ENCODE results near the gene SEMA3B. TPM values are rescaled to one million over a fixed set of nuclear protein-coding genes. Genes with fewer than 3 reads are reported as not detected.
"Not testable (repeated sequence)": the region's sequence is repeated elsewhere in the genome, so short reads cannot be mapped to it uniquely, and the experiment has no call there.

Gene SEMA3B
- total and polyA plus RNA-seq, 7 experiments from 2014 or later, result 0.73 to 3.7 (median 1.4) TPM; not detected in 2

- Histone ChIP-seq H3K36me3 (ENCODE audit: control insufficient read depth in 2 of 3, insufficient read depth in 3 of 3, low read length in 3 of 3) (peaks cover 0 to 7% (median 0%) of the 10 kb centered on the region in 3 experiments), H3K27ac (ENCODE audit: low read depth, low read length) (peak overlapping the region; percentile 86), H3K4me1 (ENCODE audit: control insufficient read depth in 2 of 2, insufficient read depth in 2 of 2, low read length in 2 of 2) (peaks cover 19 to 20% of the 10 kb centered on the region in 2 donors), H3K27me3 (ENCODE audit: control insufficient read depth in 2 of 2, insufficient read depth in 2 of 2, low read length in 2 of 2) (no peaks in the 10 kb centered on the region), H3K4me3 (ENCODE audit: low read length) (no peak overlapping the region), H3K9me3 (ENCODE audit: control insufficient read depth in 2 of 3, low read length in 3 of 3) (no peaks in the 10 kb centered on the region)
- Mint-ChIP-seq H3K27ac (peak overlapping the region in 8 of 9 donors; percentile 32 to 100 (median 97)), H3K9me3 (no peaks in the 10 kb centered on the region), H3K4me3 (peak overlapping the region; percentile 38 to 99 (median 92)), H3K36me3 (peaks cover 0 to 1% (median 0%) of the 10 kb centered on the region in 5 donors), H3K4me1 (peaks cover 12 to 36% (median 22%) of the 10 kb centered on the region in 7 donors), H3K27me3 (no peaks in the 10 kb centered on the region)
- DNase-seq (no peak), ATAC-seq (no peak)
- ChIA-PET CTCF (no interaction called here), POLR2A (interaction anchor here (3.9 to 4.8 kb wide), 2 partner anchors 26 to 36 kb away, joined by 31 to 41 read pairs; partner anchors contain the start of gene TUSC2)
- intact Hi-C loops (cut with micrococcal nuclease), result no loop called here
Observed at GRCh38 chr3:50300681-50301254, 31.8 kb downstream of the SEMA3B start.

GRCh38 chr3:50302095-50303012 is 33.4 kb downstream of the SEMA3B start:
- no peak overlapping the region for H3K27ac ChIP-seq (ENCODE audit: low read depth, low read length)
- ATAC-seq, result no peak

DNA sequence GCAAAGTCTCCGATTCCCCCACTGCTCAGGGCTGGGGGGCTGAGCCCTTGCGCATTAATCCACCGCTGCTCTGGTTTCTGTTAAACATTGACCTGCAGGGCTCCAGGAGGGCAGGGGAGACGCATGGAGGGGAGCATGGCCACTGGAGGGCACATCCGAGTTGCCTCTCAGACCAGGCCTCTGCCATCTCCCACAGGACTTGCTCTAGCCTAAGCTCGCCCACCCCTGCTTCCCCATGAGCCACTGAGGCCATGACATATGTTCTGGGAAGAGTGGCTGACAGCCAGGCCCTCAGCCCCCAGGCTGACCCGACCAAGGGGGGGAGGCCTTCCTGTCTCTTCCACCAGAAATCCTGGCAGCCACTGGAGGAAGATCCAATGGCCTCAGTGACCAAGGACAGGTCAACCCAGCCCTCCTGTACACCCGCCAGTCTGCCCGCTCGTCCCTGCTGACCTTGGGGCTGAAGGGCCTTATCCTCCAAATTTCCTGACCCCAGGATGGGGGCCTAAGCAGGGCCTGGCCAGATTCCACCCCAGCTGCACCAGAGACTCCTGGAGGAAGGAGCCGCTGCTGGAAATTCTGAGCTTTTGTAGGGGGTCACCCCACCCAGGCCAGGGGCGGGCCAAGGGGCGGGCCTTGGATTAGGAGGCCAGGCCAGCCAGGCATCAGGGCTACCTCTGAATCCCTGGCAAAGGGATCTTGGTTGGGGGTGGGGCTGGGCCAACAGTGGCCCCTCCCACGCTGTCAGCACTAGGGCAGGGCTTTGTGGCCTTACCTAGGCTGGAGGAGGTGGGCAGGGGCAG is 34.3 kb downstream of the SEMA3B start, which contains the start of gene HYAL1:
HYAL1 (minus strand) TSS at position 562 of the 803 bp plus-strand sequence. CDS start 618 bp downstream, outside the sequence.
- Mint-ChIP-seq H3K27ac (peak within 1 kb of the TSS in 2 of 9 donors; percentile 51 to 83), H3K4me3 (no peak within 1 kb of the TSS), H3K27me3 (no peaks in the 10 kb centered on the region), H3K4me1 (peaks cover 10 to 22% (median 17%) of the 10 kb centered on the region in 7 donors), H3K36me3 (peaks cover 0 to 2% (median 0%) of the 10 kb centered on the region in 5 donors), H3K9me3 (peaks cover 0 to 3% (median 0%) of the 10 kb centered on the region in 11 donors)
- intact Hi-C loops (cut with micrococcal nuclease), result no loop called here
- Histone ChIP-seq H3K4me3 (ENCODE audit: low read length) (no peak within 1 kb of the TSS), H3K9me3 (ENCODE audit: control insufficient read depth in 2 of 3, low read length in 3 of 3) (no peaks in the 10 kb centered on the region), H3K27me3 (ENCODE audit: control insufficient read depth in 2 of 2, insufficient read depth in 2 of 2, low read length in 2 of 2) (no peaks in the 10 kb centered on the region), H3K4me1 (ENCODE audit: control insufficient read depth in 2 of 2, insufficient read depth in 2 of 2, low read length in 2 of 2) (peaks cover 13 to 16% of the 10 kb centered on the region in 2 donors), H3K27ac (ENCODE audit: low read depth, low read length) (no peak within 1 kb of the TSS), H3K36me3 (ENCODE audit: control insufficient read depth in 2 of 3, insufficient read depth in 3 of 3, low read length in 3 of 3) (no peaks in the 10 kb centered on the region)
- no peak for ATAC-seq
- no peak for DNase-seq
- CTCF ChIA-PET, result no interaction called here
- POLR2A ChIA-PET, result interaction anchor here (1.0 to 1.2 kb wide), 2 partner anchors 10 to 34 kb away, joined by 3 read pairs; no protein-coding TSS in a partner anchor

More at GRCh38 chr3:50302095-50303012, 33.4 kb downstream of the SEMA3B start:
- Mint-ChIP-seq H3K9me3 (peaks cover 0 to 3% (median 0%) of the 10 kb centered on the region in 11 donors), H3K36me3 (no peaks in the 10 kb centered on the region), H3K27ac (peak overlapping the region in 3 of 9 donors; percentile 4 to 36 (median 9)), H3K4me1 (peaks cover 12 to 31% (median 21%) of the 10 kb centered on the region in 7 donors), H3K27me3 (no peaks in the 10 kb centered on the region), H3K4me3 (peak overlapping the region in 1 of 10 donors; percentile 12)
- intact Hi-C loops (cut with micrococcal nuclease), result no loop called here
- Histone ChIP-seq H3K4me3 (ENCODE audit: low read length) (no peak overlapping the region), H3K27me3 (ENCODE audit: control insufficient read depth in 2 of 2, insufficient read depth in 2 of 2, low read length in 2 of 2) (no peaks in the 10 kb centered on the region), H3K4me1 (ENCODE audit: control insufficient read depth in 2 of 2, insufficient read depth in 2 of 2, low read length in 2 of 2) (peaks cover 19 to 20% of the 10 kb centered on the region in 2 donors), H3K9me3 (ENCODE audit: control insufficient read depth in 2 of 3, low read length in 3 of 3) (no peaks in the 10 kb centered on the region), H3K36me3 (ENCODE audit: control insufficient read depth in 2 of 3, insufficient read depth in 3 of 3, low read length in 3 of 3) (peaks cover 0 to 2% (median 0%) of the 10 kb centered on the region in 3 experiments)
- ChIA-PET CTCF (interaction anchor here (0.6 kb wide), 1 partner anchor 31 kb away, joined by 3 read pairs; no protein-coding TSS in a partner anchor), POLR2A (interaction anchor here (0.6 to 4.8 kb wide), 4 partner anchors 10 to 112 kb away, joined by 3 to 41 read pairs (median 3); no protein-coding TSS in a partner anchor)
- no peak for DNase-seq

DNA sequence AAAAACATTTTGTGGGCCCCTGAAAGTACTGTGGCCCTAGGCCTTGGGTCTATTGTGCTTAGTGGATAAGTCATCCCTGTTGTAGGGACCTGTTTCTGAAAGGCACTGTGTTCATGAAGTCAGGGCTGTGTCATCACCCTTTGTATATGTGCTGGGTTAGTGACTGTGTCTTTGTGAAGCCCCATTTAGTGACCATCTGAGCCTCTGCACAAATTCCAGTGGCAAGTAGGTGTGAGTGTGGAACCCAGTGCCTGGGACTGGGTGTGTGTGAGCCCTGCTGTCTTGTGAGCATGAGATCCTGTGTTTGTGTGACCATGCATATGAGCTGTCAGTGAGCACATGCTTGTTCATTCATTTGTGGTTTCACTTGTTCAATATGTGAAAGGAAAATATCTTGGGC is 35.7 kb downstream of the SEMA3B start:
- Histone ChIP-seq H3K4me1 (ENCODE audit: control insufficient read depth in 2 of 2, insufficient read depth in 2 of 2, low read length in 2 of 2) (peaks cover 9% of the 10 kb centered on the region in 2 donors), H3K4me3 (ENCODE audit: low read length) (no peak overlapping the region), H3K36me3 (ENCODE audit: control insufficient read depth in 2 of 3, insufficient read depth in 3 of 3, low read length in 3 of 3) (no peaks in the 10 kb centered on the region), H3K27ac (ENCODE audit: low read depth, low read length) (no peak overlapping the region), H3K27me3 (ENCODE audit: control insufficient read depth in 2 of 2, insufficient read depth in 2 of 2, low read length in 2 of 2) (no peaks in the 10 kb centered on the region), H3K9me3 (ENCODE audit: control insufficient read depth in 2 of 3, low read length in 3 of 3) (no peaks in the 10 kb centered on the region)
- intact Hi-C loops (cut with micrococcal nuclease), result no loop called here
- H3K4me3 Mint-ChIP-seq, result no peak overlapping the region
- no peak overlapping the region for H3K27ac Mint-ChIP-seq
- POLR2A ChIA-PET, result interaction anchor here (0.6 to 1.2 kb wide), 2 partner anchors 33 to 1744 kb away, joined by 3 to 4 read pairs; no protein-coding TSS in a partner anchor
- H3K36me3 Mint-ChIP-seq, result peaks cover 0 to 4% (median 0%) of the 10 kb centered on the region in 5 donors
- H3K4me1 Mint-ChIP-seq, result peaks cover 7 to 16% (median 10%) of the 10 kb centered on the region in 7 donors
- CTCF ChIA-PET, result interaction anchor here (0.8 kb wide), 1 partner anchor 17 kb away, joined by 3 read pairs; no protein-coding TSS in a partner anchor
- H3K27me3 Mint-ChIP-seq, result no peaks in the 10 kb centered on the region
- H3K9me3 Mint-ChIP-seq, result peaks cover 0 to 3% (median 0%) of the 10 kb centered on the region in 11 donors
- ATAC-seq (no peak), DNase-seq (no peak)

GRCh38 chr3:50312041-50312440 is 43.1 kb downstream of the SEMA3B start:
- H3K9me3 Mint-ChIP-seq; POLR2A ChIA-PET; intact Hi-C loops (cut with micrococcal nuclease); H3K27ac ChIP-seq (ENCODE audit: low read depth, low read length); H3K4me3 ChIP-seq (ENCODE audit: low read length); ATAC-seq; CTCF ChIA-PET; H3K4me3 Mint-ChIP-seq; H3K9me3 ChIP-seq (ENCODE audit: control insufficient read depth in 2 of 3, low read length in 3 of 3); DNase-seq; H3K27me3 Mint-ChIP-seq; H3K27me3 ChIP-seq (ENCODE audit: control insufficient read depth in 2 of 2, insufficient read depth in 2 of 2, low read length in 2 of 2); H3K36me3 ChIP-seq (ENCODE audit: control insufficient read depth in 2 of 3, insufficient read depth in 3 of 3, low read length in 3 of 3); H3K4me1 ChIP-seq (ENCODE audit: control insufficient read depth in 2 of 2, insufficient read depth in 2 of 2, low read length in 2 of 2); H3K27ac Mint-ChIP-seq: not testable (repeated sequence)
- Mint-ChIP-seq H3K4me1 (peaks cover 8 to 13% (median 9%) of the 10 kb centered on the region in 7 donors), H3K36me3 (peaks cover 0 to 11% (median 4%) of the 10 kb centered on the region in 5 donors)

DNA sequence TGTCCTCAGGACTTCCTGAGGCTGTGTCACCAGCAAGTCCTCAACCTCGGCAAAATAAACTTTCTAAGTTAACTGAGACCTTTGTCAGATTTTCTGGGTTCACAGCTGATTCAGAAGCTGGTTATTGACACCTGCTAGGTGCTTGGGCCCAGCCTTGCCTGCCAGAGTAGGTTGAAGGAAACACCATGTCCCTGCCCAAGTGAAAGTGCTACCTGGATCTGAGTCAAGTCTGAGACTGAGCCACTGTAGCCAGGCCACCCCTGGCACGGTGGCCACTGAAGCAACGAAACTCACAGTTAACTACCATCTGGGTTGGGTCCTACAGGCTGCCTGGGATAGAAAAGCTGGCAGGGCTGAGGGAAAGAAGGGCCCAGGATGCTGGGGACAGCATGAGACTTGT is 45.4 kb downstream of the SEMA3B start:
- Histone ChIP-seq H3K4me3 (ENCODE audit: low read length) (no peak overlapping the region), H3K4me1 (ENCODE audit: control insufficient read depth in 2 of 2, insufficient read depth in 2 of 2, low read length in 2 of 2) (peaks cover 8 to 15% of the 10 kb centered on the region in 2 donors), H3K36me3 (ENCODE audit: control insufficient read depth in 2 of 3, insufficient read depth in 3 of 3, low read length in 3 of 3) (no peaks in the 10 kb centered on the region), H3K27me3 (ENCODE audit: control insufficient read depth in 2 of 2, insufficient read depth in 2 of 2, low read length in 2 of 2) (no peaks in the 10 kb centered on the region), H3K27ac (ENCODE audit: low read depth, low read length) (no peak overlapping the region), H3K9me3 (ENCODE audit: control insufficient read depth in 2 of 3, low read length in 3 of 3) (no peaks in the 10 kb centered on the region)
- no peaks in the 10 kb centered on the region for H3K27me3 Mint-ChIP-seq
- CTCF ChIA-PET, result no interaction called here
- H3K4me1 Mint-ChIP-seq, result peaks cover 9 to 25% (median 19%) of the 10 kb centered on the region in 7 donors
- intact Hi-C loops (cut with micrococcal nuclease), result no loop called here
- no peak overlapping the region for H3K4me3 Mint-ChIP-seq
- H3K36me3 Mint-ChIP-seq, result peaks cover 0 to 11% (median 4%) of the 10 kb centered on the region in 5 donors
- H3K27ac Mint-ChIP-seq, result peak overlapping the region in 5 of 9 donors; percentile 13 to 67 (median 52)
- DNase-seq (no peak), ATAC-seq (no peak)
- POLR2A ChIA-PET, result interaction anchor here (0.6 to 1.0 kb wide), 2 partner anchors 14 to 302 kb away, joined by 3 to 4 read pairs; partner anchors contain the start of gene TUSC2
- no peaks in the 10 kb centered on the region for H3K9me3 Mint-ChIP-seq
